H1 (cell line): ENCODE results near the gene PARD3.

Experiments used
- ATF3 ChIP-seq: IDR thresholded peaks from 2 replicates; pipeline ENCODE4 v1.6.1; 2011; ENCODE audit warnings: low read depth, mild to moderate bottlenecking, low read length; ENCODE audit not compliant: insufficient read depth
- BRCA1 ChIP-seq: IDR thresholded peaks from 2 replicates; pipeline ENCODE4 v1.6.1; 2012; ENCODE audit warnings: low read depth, low read length, improper control_type of control experiment
- CREB1 ChIP-seq: IDR thresholded peaks from 2 replicates; pipeline ENCODE4 v1.6.1; 2012; ENCODE audit warnings: inconsistent platforms
- CTCF ChIP-seq, 3 experiments: IDR thresholded peaks; 1 replicate in 2 of 3; 2 replicates in 1 of 3; pipeline versions ENCODE4 v1.5.1 to v1.6.1; 2011; ENCODE audit warnings: low read length in 3 of 3, mild to moderate bottlenecking in 3 of 3, inconsistent platforms in 2 of 3, low read depth in 1 of 3, moderate library complexity in 1 of 3; ENCODE audit not compliant: insufficient read depth in 1 of 3; ENCODE audit errors: control extremely low read depth in 1 of 3
- KDM1A ChIP-seq: fragments of 200-600, 300-600 bp; sonication (generic); IDR thresholded peaks from 2 replicates; pipeline ENCODE4 v1.7.1; 2016; ENCODE audit warnings: mild to moderate bottlenecking, low read length, borderline replicate concordance
- KDM5A ChIP-seq: fragments of 200-600 bp; IDR thresholded peaks from 2 replicates; pipeline ENCODE4 v1.7.1; 2012; ENCODE audit warnings: mild to moderate bottlenecking, low read length, inconsistent platforms, mixed read lengths
- MAFK ChIP-seq: IDR thresholded peaks from 2 replicates; pipeline ENCODE4 v1.6.1; 2012; ENCODE audit warnings: low read depth, mild to moderate bottlenecking, improper control_type of control experiment, low read length
- POLR2A ChIP-seq, 2 experiments: IDR thresholded peaks; 1 replicate in 1 of 2; 2 replicates in 1 of 2; pipeline ENCODE4 v1.6.1; 2011; ENCODE audit warnings: low read depth in 2 of 2, low read length in 2 of 2, mild to moderate bottlenecking in 2 of 2; ENCODE audit errors: control extremely low read depth in 1 of 2

- TF ChIP-seq POLR2A (IDR thresholded peaks at IDR 0.05; ENCODE audit: control extremely low read depth in 1 of 2, low read depth in 2 of 2, low read length in 2 of 2) (no peak), CREB1 (no peak), KDM5A (no peak), CTCF (IDR thresholded peaks at IDR 0.05; ENCODE audit: control extremely low read depth in 1 of 3, insufficient read depth in 1 of 3, low read depth in 1 of 3, low read length in 3 of 3) (no peak), ATF3 (no peak), KDM1A (no peak), MAFK (no peak), BRCA1 (no peak)
Measured at GRCh38 chr10:34859170-34859569, 44.1 kb upstream of the PARD3 start.
